WI38 (cell line): Measurements from ENCODE around the gene MCFD2.
"Not testable (repeated sequence)": the region's sequence is repeated elsewhere in the genome, so short reads cannot be mapped to it uniquely, and the experiment has no call there.

Experiments used
- H3K4me3 ChIP-seq: 2 replicates; pipeline ENCODE4 v1.5.1; 2011; ENCODE audit warnings: low read depth, mild to moderate bottlenecking, control low read depth, low read length
- CTCF ChIP-seq: IDR thresholded peaks from 2 replicates; pipeline ENCODE4 v1.5.1; 2012; ENCODE audit warnings: low read depth, mild to moderate bottlenecking, control low read depth, low read length

MCFD2 gene

GRCh38 chr2:46876741-46877384, 38.7 kb downstream of the MCFD2 start:
- TF ChIP-seq CTCF: peak; percentile 11; the same call in 1 of the 2 replicates
- no peak overlapping the region for H3K4me3 ChIP-seq

GRCh38 chr2:46875962-46876689, 39.5 kb downstream of the MCFD2 start:
- H3K4me3 ChIP-seq: not testable (repeated sequence)

GRCh38 chr2:46875226-46875899, 40.2 kb downstream of the MCFD2 start:
- no peak for TF ChIP-seq CTCF
- H3K4me3 ChIP-seq: no peak overlapping the region

GRCh38 chr2:46874236-46874929, 41.2 kb downstream of the MCFD2 start:
- no peak for TF ChIP-seq CTCF
- H3K4me3 ChIP-seq: no peak overlapping the region

GRCh38 chr2:46873604-46874068, 42.0 kb downstream of the MCFD2 start:
- no peak for TF ChIP-seq CTCF
- H3K4me3 ChIP-seq: no peak overlapping the region

GRCh38 chr2:46872902-46873603, 42.6 kb downstream of the MCFD2 start:
- no peak for TF ChIP-seq CTCF
- no peak overlapping the region for H3K4me3 ChIP-seq

GRCh38 chr2:46871976-46872381, 43.6 kb downstream of the MCFD2 start:
- no peak for TF ChIP-seq CTCF
- H3K4me3 ChIP-seq: no peak overlapping the region
